Gastrocnemius medialis (tissue), 4 donors: ENCODE measurements around the gene SSTR5. TPM values are rescaled to one million over a fixed set of nuclear protein-coding genes. Genes with fewer than 3 reads are reported as not detected.

Experiments used
- ATAC-seq, 2 donors: fragments of 150-250 bp; one replicate each; pipeline ENCODE4 v1.9.1; 2016
- DNase-seq, 2 donors: peaks; one replicate each; pipeline ENCODE4 v3.0.0-alpha.2; 2019
- H3K27ac ChIP-seq, 4 donors: fragments of 200-600 bp; sonication (generic); 1 replicate in 1 of 4; 2 replicates in 3 of 4; pipeline ENCODE4 v1.5.1; 2016 to 2018; ENCODE audit warnings: mild to moderate bottlenecking in 2 of 4, moderate library complexity in 1 of 4
- H3K27me3 ChIP-seq, 3 donors: fragments of 200-600 bp; sonication (generic) in 2 of 3; 1 replicate in 1 of 3; 2 replicates in 2 of 3; pipeline versions ENCODE4 v1.5.1 to v1.6.0; 2016 to 2019; ENCODE audit warnings: mild to moderate bottlenecking in 1 of 3, moderate library complexity in 1 of 3
- H3K36me3 ChIP-seq, 2 donors: fragments of 200-600 bp; sonication (generic) in 1 of 2; one replicate each; pipeline ENCODE4 v1.5.1; 2017 to 2018
- H3K4me1 ChIP-seq, 2 donors: fragments of 200-600 bp; sonication (generic) in 1 of 2; one replicate each; pipeline ENCODE4 v1.5.1; 2016 to 2017; ENCODE audit warnings: mild to moderate bottlenecking in 2 of 2
- H3K4me3 ChIP-seq, 4 donors: fragments of 200-600 bp; sonication (generic) in 3 of 4; 1 replicate in 1 of 4; 2 replicates in 3 of 4; pipeline ENCODE4 v1.5.1; 2016 to 2019; ENCODE audit warnings: mild to moderate bottlenecking in 2 of 4
- H3K9me3 ChIP-seq, 3 donors: fragments of 200-600 bp; sonication (generic) in 2 of 3; 1 replicate in 1 of 3; 2 replicates in 2 of 3; pipeline ENCODE4 v1.5.1; 2016 to 2019
- POLR2A ChIP-seq, 2 donors: fragments of 450-650 bp; IDR thresholded peaks; one replicate each; pipeline ENCODE4 v1.6.1; 2017; ENCODE audit warnings: antibody characterized with exemption in 2 of 2, mild to moderate bottlenecking in 2 of 2, moderate library complexity in 2 of 2
- in situ Hi-C, 4 donors: fragments of 200-750 bp; cut with MboI; loops; one replicate each; pipeline versions ENCODE4 v1.15.0 to v1.8.0; 2017; ENCODE audit warnings: low sequenced_read_pairs in 4 of 4
- intact Hi-C: fragments of 100-400 bp; cut with DNase I; formaldehyde crosslinking; loops from one replicate; pipeline ENCODE4 v1.15.1; 2023; ENCODE audit warnings: low total_unique reads
- total RNA-seq, 4 donors: library from RNA; depleted of rRNA; stranded (reverse); fragments of >200 nt; gene quantifications; one replicate each; pipeline versions ENCODE4 v1.1.0 to v1.2.3, GENCODE V29; 2016
- TF ChIP-seq, protein P1 (sequence below), 5 experiments: fragments of 450-650 bp in 3 of 5; fragments of 200-600 bp in 2 of 5; sonication (generic) in 2 of 5; IDR thresholded peaks in 4 of 5; conservative IDR thresholded peaks in 1 of 5; 1 replicate in 4 of 5; 2 replicates in 1 of 5; pipeline ENCODE4 v1.5.1; 2016 to 2019; ENCODE audit warnings: antibody characterized with exemption in 5 of 5, mild to moderate bottlenecking in 3 of 5, moderate library complexity in 3 of 5

SSTR5 gene
- total RNA-seq, 4 donors from 2014 or later, result 0.24 to 1.3 (median 0.33) TPM; not detected in 1

DNA sequence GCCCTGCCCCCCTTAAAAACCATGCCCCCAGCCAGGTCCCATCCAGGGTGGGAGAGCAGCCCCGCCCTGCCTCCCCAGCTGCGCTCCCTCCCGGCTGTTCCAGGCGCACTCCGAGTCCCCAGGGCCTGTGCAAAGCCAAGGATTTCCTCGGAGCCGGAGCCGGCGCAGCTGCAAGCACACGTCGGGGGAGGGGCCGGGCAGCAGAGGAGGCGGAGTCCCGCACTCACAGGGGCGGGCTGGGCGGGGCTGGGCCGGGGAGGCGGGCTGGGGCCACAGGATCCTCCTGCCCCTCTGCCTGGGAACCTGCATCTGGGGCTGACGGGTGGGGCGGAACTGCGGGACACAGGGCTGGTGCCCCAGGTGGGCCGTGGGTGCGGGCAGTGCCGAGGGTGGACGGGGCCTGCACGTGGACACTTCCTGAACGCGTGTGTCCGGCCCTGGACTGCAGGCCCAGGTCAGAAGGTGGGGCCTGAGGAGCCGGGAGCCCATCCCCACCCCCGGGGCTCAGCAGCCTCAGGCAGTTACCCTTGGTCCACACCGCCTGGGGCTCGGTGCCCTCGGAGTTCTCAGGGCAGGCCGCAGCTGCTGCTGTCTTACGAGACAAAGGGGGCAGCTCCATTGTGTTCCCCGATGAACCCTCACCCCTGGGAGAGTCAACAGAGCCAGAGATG is 24.0 kb upstream of the SSTR5 start:
- no peak overlapping the region for H3K4me3 ChIP-seq
- H3K36me3 ChIP-seq, result no peaks in the 10 kb centered on the region
- H3K27ac ChIP-seq, result no peak overlapping the region
- no peak for ATAC-seq
- no peak for DNase-seq
- H3K9me3 ChIP-seq, result no peaks in the 10 kb centered on the region
- TF ChIP-seq POLR2A (IDR thresholded peaks at IDR 0.05), result no peak
- TF ChIP-seq, protein P1, sequence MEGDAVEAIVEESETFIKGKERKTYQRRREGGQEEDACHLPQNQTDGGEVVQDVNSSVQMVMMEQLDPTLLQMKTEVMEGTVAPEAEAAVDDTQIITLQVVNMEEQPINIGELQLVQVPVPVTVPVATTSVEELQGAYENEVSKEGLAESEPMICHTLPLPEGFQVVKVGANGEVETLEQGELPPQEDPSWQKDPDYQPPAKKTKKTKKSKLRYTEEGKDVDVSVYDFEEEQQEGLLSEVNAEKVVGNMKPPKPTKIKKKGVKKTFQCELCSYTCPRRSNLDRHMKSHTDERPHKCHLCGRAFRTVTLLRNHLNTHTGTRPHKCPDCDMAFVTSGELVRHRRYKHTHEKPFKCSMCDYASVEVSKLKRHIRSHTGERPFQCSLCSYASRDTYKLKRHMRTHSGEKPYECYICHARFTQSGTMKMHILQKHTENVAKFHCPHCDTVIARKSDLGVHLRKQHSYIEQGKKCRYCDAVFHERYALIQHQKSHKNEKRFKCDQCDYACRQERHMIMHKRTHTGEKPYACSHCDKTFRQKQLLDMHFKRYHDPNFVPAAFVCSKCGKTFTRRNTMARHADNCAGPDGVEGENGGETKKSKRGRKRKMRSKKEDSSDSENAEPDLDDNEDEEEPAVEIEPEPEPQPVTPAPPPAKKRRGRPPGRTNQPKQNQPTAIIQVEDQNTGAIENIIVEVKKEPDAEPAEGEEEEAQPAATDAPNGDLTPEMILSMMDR (IDR thresholded peaks at IDR 0.05 in 4 of 5, conservative IDR thresholded peaks at IDR 0.05 in 1 of 5), result no peak
- peaks cover 49 to 79% (median 66%) of the 10 kb centered on the region in 3 donors for H3K27me3 ChIP-seq
- intact Hi-C loops (no loop called here), in situ Hi-C loops (no loop called here)
- H3K4me1 ChIP-seq, result peaks cover 0 to 4% of the 10 kb centered on the region in 2 donors

DNA sequence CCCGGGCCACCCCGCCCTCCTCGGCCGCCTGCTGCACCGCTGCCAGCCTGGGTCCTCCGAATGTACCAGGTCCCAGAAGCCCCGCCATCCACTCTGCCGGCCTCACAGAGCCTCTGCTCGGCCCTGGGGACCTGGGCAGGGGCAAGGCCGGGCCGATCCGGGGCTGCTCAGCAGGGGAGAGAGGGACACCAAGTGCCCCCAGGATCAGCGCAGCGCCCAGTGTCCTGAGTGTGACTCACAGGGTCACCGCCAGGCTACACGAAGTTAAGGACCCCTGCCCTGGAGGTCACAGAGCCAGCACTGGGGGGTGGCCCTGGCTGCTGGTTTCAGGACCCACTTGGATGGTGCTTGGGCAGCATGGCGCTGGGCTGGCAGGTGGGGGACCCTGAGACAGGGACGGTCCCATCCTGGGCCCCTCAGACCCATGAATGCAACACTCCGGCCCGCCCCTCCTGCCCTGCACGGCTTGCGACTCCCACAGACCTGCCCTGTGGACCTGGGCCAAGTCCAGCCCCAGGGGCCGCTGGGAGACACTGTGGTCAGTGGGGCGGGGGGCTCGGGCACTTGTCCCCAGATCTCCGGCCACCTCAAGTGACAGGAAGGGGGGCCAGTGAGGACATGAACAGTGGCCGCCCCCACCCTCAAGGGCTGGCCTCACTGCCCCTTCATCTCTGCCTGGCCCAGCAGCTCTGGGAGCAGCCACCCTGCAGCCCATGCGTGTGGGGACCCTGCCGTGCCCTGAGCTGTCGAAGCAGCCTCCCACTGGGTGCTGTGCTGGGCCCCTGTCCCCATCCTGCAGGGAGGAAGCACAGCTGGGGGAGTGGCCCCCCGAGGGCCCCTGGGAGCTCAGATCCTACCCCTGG is 23.2 kb upstream of the SSTR5 start:
- Histone ChIP-seq H3K27me3 (peaks cover 41 to 77% (median 66%) of the 10 kb centered on the region in 3 donors), H3K9me3 (no peaks in the 10 kb centered on the region), H3K4me3 (no peak overlapping the region), H3K27ac (no peak overlapping the region), H3K4me1 (peaks cover 0 to 4% of the 10 kb centered on the region in 2 donors), H3K36me3 (no peaks in the 10 kb centered on the region)
- no peak for DNase-seq
- intact Hi-C loops, result no loop called here
- TF ChIP-seq POLR2A (IDR thresholded peaks at IDR 0.05), result no peak
- TF ChIP-seq, protein P1 (IDR thresholded peaks at IDR 0.05 in 4 of 5, conservative IDR thresholded peaks at IDR 0.05 in 1 of 5), result no peak
- in situ Hi-C loops, result no loop called here
- ATAC-seq, result no peak

DNA sequence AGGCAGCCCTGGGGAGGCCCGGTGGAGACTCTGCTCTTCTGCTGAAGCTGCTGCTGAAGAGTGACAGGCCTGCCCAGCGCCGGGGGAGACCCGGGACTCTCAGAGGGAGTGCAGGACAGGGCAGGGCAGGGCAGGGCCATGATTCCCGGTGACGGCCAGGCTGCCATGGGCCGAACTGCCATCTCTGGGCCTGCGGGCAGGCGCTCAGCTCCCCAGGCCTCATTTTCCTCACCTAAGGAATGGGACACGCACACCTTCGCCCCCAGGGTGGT is 22.6 kb upstream of the SSTR5 start:
- no peak for DNase-seq
- intact Hi-C loops, result no loop called here
- Histone ChIP-seq H3K9me3 (no peaks in the 10 kb centered on the region), H3K27me3 (peaks cover 35 to 71% (median 66%) of the 10 kb centered on the region in 3 donors), H3K4me3 (no peak overlapping the region), H3K4me1 (peaks cover 0 to 4% of the 10 kb centered on the region in 2 donors), H3K36me3 (no peaks in the 10 kb centered on the region), H3K27ac (no peak overlapping the region)
- no peak for ATAC-seq
- TF ChIP-seq, protein P1 (IDR thresholded peaks at IDR 0.05 in 4 of 5, conservative IDR thresholded peaks at IDR 0.05 in 1 of 5), result no peak
- TF ChIP-seq POLR2A (IDR thresholded peaks at IDR 0.05), result no peak
- in situ Hi-C loops, result loop anchor here in 1 of 4 donors (25.0 kb wide), 1 partner anchor 238 kb away; the partner anchor contains the start of gene GNG13

DNA sequence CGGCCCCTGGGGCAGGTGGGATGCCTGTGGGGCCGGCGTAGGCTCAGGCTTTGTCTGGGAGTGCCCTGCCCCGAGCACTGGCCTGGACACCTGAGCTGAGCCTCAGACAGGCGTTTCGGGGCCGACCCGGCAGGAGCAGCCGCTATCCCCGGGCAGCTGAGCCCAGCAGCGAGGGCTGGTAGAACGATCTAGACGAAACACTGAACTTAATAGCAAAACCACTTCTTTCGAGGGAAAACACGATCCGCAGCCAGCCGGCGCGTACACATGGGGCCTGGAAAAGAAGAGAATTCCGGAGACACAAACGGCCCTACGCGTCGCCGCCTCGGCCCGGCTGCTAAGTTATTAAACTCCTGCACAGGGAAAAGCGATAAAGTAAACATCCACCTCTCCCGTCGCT is 22.0 kb upstream of the SSTR5 start:
- intact Hi-C loops, result no loop called here
- H3K27me3 ChIP-seq, result peaks cover 31 to 65% (median 60%) of the 10 kb centered on the region in 3 donors
- H3K36me3 ChIP-seq, result no peaks in the 10 kb centered on the region

More for the DNA sequence above, 22.0 kb upstream of the SSTR5 start:
- H3K27ac ChIP-seq, result no peak overlapping the region
- no peak overlapping the region for H3K4me3 ChIP-seq
- H3K4me1 ChIP-seq, result peaks cover 0 to 4% of the 10 kb centered on the region in 2 donors
- in situ Hi-C loops, result loop anchor here in 1 of 4 donors (25.0 kb wide), 1 partner anchor 238 kb away; the partner anchor contains the start of gene GNG13
- ATAC-seq (no peak), DNase-seq (no peak)
- no peak for TF ChIP-seq POLR2A (IDR thresholded peaks at IDR 0.05)
- TF ChIP-seq, protein P1 (IDR thresholded peaks at IDR 0.05 in 4 of 5, conservative IDR thresholded peaks at IDR 0.05 in 1 of 5), result no peak
- H3K9me3 ChIP-seq, result no peaks in the 10 kb centered on the region
